Hepatocyte (in vitro differentiated cells): ENCODE measurements around the gene TMEM135. TPM values are rescaled to one million over a fixed set of nuclear protein-coding genes. Genes with fewer than 3 reads are reported as not detected.

Experiments used
- DNase-seq: peaks from one replicate; pipeline ENCODE4 v3.0.0-alpha.2; 2016; ENCODE audit warnings: low spot score
- H2AFZ ChIP-seq: fragments of 200-600 bp; sonication (generic); 2 replicates; pipeline ENCODE4 v1.6.0; 2016; ENCODE audit warnings: antibody characterized with exemption, mild to moderate bottlenecking
- H3K27ac ChIP-seq: fragments of 200-600 bp; sonication (generic); 2 replicates; pipeline ENCODE4 v1.5.1; 2016; ENCODE audit warnings: mild to moderate bottlenecking
- H3K27me3 ChIP-seq: fragments of 200-600 bp; sonication (generic); 2 replicates; pipeline ENCODE4 v1.6.1; 2016
- H3K36me3 ChIP-seq: fragments of 200-600 bp; sonication (generic); replicated peaks from 2 replicates; pipeline ENCODE4 v1.5.1; 2016; ENCODE audit warnings: low read depth; ENCODE audit not compliant: insufficient read depth
- H3K4me1 ChIP-seq: fragments of 200-600 bp; sonication (generic); 2 replicates; pipeline ENCODE4 v1.5.1; 2016; ENCODE audit warnings: mild to moderate bottlenecking, moderate library complexity; ENCODE audit not compliant: insufficient read depth
- H3K4me2 ChIP-seq: fragments of 200-600 bp; sonication (generic); 2 replicates; pipeline ENCODE4 v1.6.0; 2016
- H3K4me3 ChIP-seq: fragments of 200-600 bp; sonication (generic); 2 replicates; pipeline ENCODE4 v1.5.1; 2016; ENCODE audit warnings: mild to moderate bottlenecking
- H3K79me2 ChIP-seq: fragments of 200-600 bp; sonication (generic); 2 replicates; pipeline ENCODE4 v1.6.0; 2017; ENCODE audit warnings: mild to moderate bottlenecking
- H3K9me2 ChIP-seq: fragments of 200-600 bp; sonication (generic); replicated peaks from 2 replicates; pipeline ENCODE4 v1.6.0; 2017; ENCODE audit warnings: mild to moderate bottlenecking; ENCODE audit not compliant: insufficient read depth
- H3K9me3 ChIP-seq: fragments of 200-600 bp; sonication (generic); 2 replicates; pipeline ENCODE4 v1.5.1; 2016; ENCODE audit warnings: low read depth, mild to moderate bottlenecking
- H4K20me1 ChIP-seq: fragments of 200-600 bp; sonication (generic); 2 replicates; pipeline ENCODE4 v1.6.0; 2016; ENCODE audit warnings: mild to moderate bottlenecking; ENCODE audit not compliant: insufficient read depth, poor library complexity, severe bottlenecking
- EZH2 ChIP-seq: fragments of 200-600 bp; sonication (generic); IDR thresholded peaks from 2 replicates; pipeline ENCODE4 v1.6.1; 2016; ENCODE audit warnings: antibody characterized with exemption, mild to moderate bottlenecking, borderline replicate concordance
- EZH2phosphoT487 ChIP-seq: fragments of 200-600 bp; sonication (generic); IDR thresholded peaks from one replicate; pipeline ENCODE4 v1.6.1; 2018; ENCODE audit warnings: antibody characterized with exemption, mild to moderate bottlenecking, low read depth, moderate library complexity; ENCODE audit not compliant: unreplicated experiment, severe bottlenecking
- WGBS: methylation state at CpG from one replicate; pipeline ENCODE4 v1.1.6; 2016; ENCODE audit warnings: low lambda C conversion rate; ENCODE audit errors: missing lambda C conversion rate; 5-methylcytosine and 5-hydroxymethylcytosine counted together
- polyA plus RNA-seq: library from polyadenylated mRNA; unstranded; fragments of >200 nt; fragmentation: Nextera tagmentation; extraction: Ambion mirVana; gene quantifications from 2 replicates; pipeline ENCODE4 v1.2.1, GENCODE V29; 2016
- total RNA-seq: library from RNA; depleted of rRNA; stranded (reverse); fragments of >200 nt; gene quantifications from 2 replicates; pipeline ENCODE4 v1.2.3, GENCODE V29; 2014
- TF ChIP-seq, protein P1 (sequence below): fragments of 200-600 bp; sonication (generic); IDR thresholded peaks from 2 replicates; pipeline ENCODE4 v1.5.1; 2016; ENCODE audit warnings: antibody characterized with exemption, mild to moderate bottlenecking; ENCODE audit not compliant: poor library complexity

Gene TMEM135
- total and polyA plus RNA-seq, 2 experiments from 2014 or later: 26.7 to 52.0 TPM

GRCh38 chr11:87352759-87353707 is 315.3 kb downstream of the TMEM135 start:
- no peak overlapping the region for H3K4me3 ChIP-seq
- H3K4me2 ChIP-seq: peak overlapping the region; percentile 22
- H4K20me1 ChIP-seq: no peaks in the 10 kb centered on the region
- H2AFZ ChIP-seq: peak overlapping the region; percentile 13
- peak; percentile 91 for DNase-seq
- H3K27ac ChIP-seq: no peak overlapping the region
- no peak for TF ChIP-seq EZH2
- TF ChIP-seq, protein P1, sequence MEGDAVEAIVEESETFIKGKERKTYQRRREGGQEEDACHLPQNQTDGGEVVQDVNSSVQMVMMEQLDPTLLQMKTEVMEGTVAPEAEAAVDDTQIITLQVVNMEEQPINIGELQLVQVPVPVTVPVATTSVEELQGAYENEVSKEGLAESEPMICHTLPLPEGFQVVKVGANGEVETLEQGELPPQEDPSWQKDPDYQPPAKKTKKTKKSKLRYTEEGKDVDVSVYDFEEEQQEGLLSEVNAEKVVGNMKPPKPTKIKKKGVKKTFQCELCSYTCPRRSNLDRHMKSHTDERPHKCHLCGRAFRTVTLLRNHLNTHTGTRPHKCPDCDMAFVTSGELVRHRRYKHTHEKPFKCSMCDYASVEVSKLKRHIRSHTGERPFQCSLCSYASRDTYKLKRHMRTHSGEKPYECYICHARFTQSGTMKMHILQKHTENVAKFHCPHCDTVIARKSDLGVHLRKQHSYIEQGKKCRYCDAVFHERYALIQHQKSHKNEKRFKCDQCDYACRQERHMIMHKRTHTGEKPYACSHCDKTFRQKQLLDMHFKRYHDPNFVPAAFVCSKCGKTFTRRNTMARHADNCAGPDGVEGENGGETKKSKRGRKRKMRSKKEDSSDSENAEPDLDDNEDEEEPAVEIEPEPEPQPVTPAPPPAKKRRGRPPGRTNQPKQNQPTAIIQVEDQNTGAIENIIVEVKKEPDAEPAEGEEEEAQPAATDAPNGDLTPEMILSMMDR: peak; percentile 96
- no peaks in the 10 kb centered on the region for H3K36me3 ChIP-seq
- H3K9me3 ChIP-seq: no peaks in the 10 kb centered on the region
- WGBS: 31% methylated on average over 26 of the region's 26 CpGs
- no peaks in the 10 kb centered on the region for H3K9me2 ChIP-seq
- H3K4me1 ChIP-seq: peaks cover 6% of the 10 kb centered on the region
- no peaks in the 10 kb centered on the region for H3K79me2 ChIP-seq
- H3K27me3 ChIP-seq: no peaks in the 10 kb centered on the region

- no peaks in the 10 kb centered on the region for H3K79me2 ChIP-seq
- H2AFZ ChIP-seq: no peak overlapping the region
- H3K9me3 ChIP-seq: no peaks in the 10 kb centered on the region
- H4K20me1 ChIP-seq: no peaks in the 10 kb centered on the region
- no peaks in the 10 kb centered on the region for H3K4me1 ChIP-seq
- H3K27me3 ChIP-seq: no peaks in the 10 kb centered on the region
- DNase-seq: no peak
- 85% methylated on average over 2 of the region's 2 CpGs for WGBS
- H3K4me3 ChIP-seq: no peak overlapping the region
- H3K4me2 ChIP-seq: no peak overlapping the region
- no peak overlapping the region for H3K27ac ChIP-seq
- TF ChIP-seq EZH2: no peak
- no peak for TF ChIP-seq EZH2phosphoT487
- TF ChIP-seq, protein P1: no peak
- H3K36me3 ChIP-seq: no peaks in the 10 kb centered on the region
- H3K9me2 ChIP-seq: no peaks in the 10 kb centered on the region
Observed at GRCh38 chr11:87353771-87354345, 316.1 kb downstream of the TMEM135 start.

- Histone ChIP-seq H3K4me2 (no peak overlapping the region), H3K27me3 (no peaks in the 10 kb centered on the region), H4K20me1 (no peaks in the 10 kb centered on the region), H3K4me3 (no peak overlapping the region), H3K36me3 (no peaks in the 10 kb centered on the region), H2AFZ (no peak overlapping the region), H3K9me2 (no peaks in the 10 kb centered on the region), H3K27ac (no peak overlapping the region), H3K9me3 (no peaks in the 10 kb centered on the region), H3K4me1 (no peaks in the 10 kb centered on the region), H3K79me2 (no peaks in the 10 kb centered on the region)
- 95% methylated on average over 1 of the region's 1 CpG for WGBS
- DNase-seq: no peak
- TF ChIP-seq, protein P1: no peak
- TF ChIP-seq EZH2 (no peak), EZH2phosphoT487 (no peak)
Observed at GRCh38 chr11:87355596-87355995, 317.9 kb downstream of the TMEM135 start.
